Measurements from ENCODE around the gene NPHP3.

- TF ChIP-seq YY1 (IDR thresholded peaks at IDR 0.05) (no peak), CTCF (IDR thresholded peaks at IDR 0.05; ENCODE audit: low read depth, low read length, missing input control) (no peak), RXRA (IDR thresholded peaks at IDR 0.05) (no peak), RAD21 (IDR thresholded peaks at IDR 0.05) (no peak), REST (IDR thresholded peaks at IDR 0.05) (no peak), TAF1 (conservative IDR thresholded peaks at IDR 0.05) (no peak), EGR1 (IDR thresholded peaks at IDR 0.05; ENCODE audit: low read depth in 2 of 2) (no peak), MAX (IDR thresholded peaks at IDR 0.05) (no peak)
Measured at GRCh38 chr3:132690040-132690439, 32.2 kb downstream of the NPHP3 start.

All from liver (tissue), 3 donors.